SJSA1 (cell line): ENCODE results near the gene DLX2. TPM values are rescaled to one million over a fixed set of nuclear protein-coding genes. Genes with fewer than 3 reads are reported as not detected.

Experiments used
- DNase-seq, 2 experiments: peaks; one replicate each; pipeline ENCODE4 v3.0.0-alpha.2; 2015 to 2020; ENCODE audit warnings: low spot score in 2 of 2, low read depth in 1 of 2
- H3K27ac ChIP-seq: fragments of 250-450 bp; sonication (Bioruptor Pico); 2 replicates; pipeline ENCODE4 v1.5.1; 2020; ENCODE audit warnings: mild to moderate bottlenecking, moderate library complexity
- H3K27me3 ChIP-seq: fragments of 250-450 bp; sonication (Bioruptor Pico); replicated peaks from 2 replicates; pipeline ENCODE4 v1.5.1; 2020; ENCODE audit warnings: mild to moderate bottlenecking, moderate library complexity
- H3K36me3 ChIP-seq: fragments of 250-450 bp; sonication (Bioruptor Pico); 2 replicates; pipeline ENCODE4 v1.5.1; 2020; ENCODE audit warnings: mild to moderate bottlenecking
- H3K4me1 ChIP-seq: fragments of 250-450 bp; sonication (Bioruptor Pico); replicated peaks from 2 replicates; pipeline ENCODE4 v1.6.1; 2021; ENCODE audit warnings: mild to moderate bottlenecking
- H3K4me3 ChIP-seq: fragments of 250-450 bp; sonication (Bioruptor Pico); 2 replicates; pipeline ENCODE4 v1.5.1; 2020; ENCODE audit warnings: mild to moderate bottlenecking
- H3K9me3 ChIP-seq: fragments of 250-450 bp; sonication (Bioruptor Pico); replicated peaks from 2 replicates; pipeline ENCODE4 v1.5.1; 2020; ENCODE audit warnings: mild to moderate bottlenecking
- total RNA-seq: library from RNA; depleted of rRNA; stranded (reverse); fragments of >200 nt; shearing (Covaris generic); gene quantifications from 2 replicates; pipeline ENCODE4 v1.2.3, GENCODE V29; 2014; rRNA removed

The DLX2 gene
- total RNA-seq, 1 experiment from 2014 or later: 0.92 TPM

- Histone ChIP-seq H3K9me3 (no peaks in the 10 kb centered on the region), H3K4me1 (no peaks in the 10 kb centered on the region), H3K27me3 (no peaks in the 10 kb centered on the region), H3K27ac (no peak overlapping the region), H3K36me3 (no peaks in the 10 kb centered on the region), H3K4me3 (no peak overlapping the region)
- no peak for DNase-seq
Observed at GRCh38 chr2:172052000-172052983, 50.4 kb downstream of the DLX2 start.

- Histone ChIP-seq H3K27me3 (no peaks in the 10 kb centered on the region), H3K4me1 (no peaks in the 10 kb centered on the region), H3K36me3 (no peaks in the 10 kb centered on the region), H3K27ac (no peak overlapping the region), H3K4me3 (no peak overlapping the region), H3K9me3 (no peaks in the 10 kb centered on the region)
- no peak for DNase-seq
Observed at GRCh38 chr2:172050479-172051125, 52.1 kb downstream of the DLX2 start.

GRCh38 chr2:172049567-172050120, 53.1 kb downstream of the DLX2 start:
- H3K4me3 ChIP-seq: no peak overlapping the region
- H3K9me3 ChIP-seq: no peaks in the 10 kb centered on the region
- no peak for DNase-seq
- no peaks in the 10 kb centered on the region for H3K27me3 ChIP-seq
- H3K36me3 ChIP-seq: no peaks in the 10 kb centered on the region
- H3K4me1 ChIP-seq: no peaks in the 10 kb centered on the region
- H3K27ac ChIP-seq: no peak overlapping the region

Other genes starting within 250 kb of the DLX2 start
- 14.3 and 21.1 TPM in 2 replicates for gene SLC25A12, start 208.7 kb downstream of the DLX2 start, total RNA-seq
- gene HAT1, start 180.4 kb downstream of the DLX2 start, total RNA-seq: 111 and 122 TPM in 2 replicates
- 6.3 and 11.3 TPM in 2 replicates for gene METAP1D, start 102.9 kb downstream of the DLX2 start, total RNA-seq
- gene DLX1, start 17.4 kb downstream of the DLX2 start, total RNA-seq: 4.7 and 4.9 TPM in 2 replicates